GM23338 (cell line): Measurements from ENCODE around the gene AFAP1L2.

Experiments used
- CREB1 ChIP-seq: fragments of 250-450 bp; sonication (Bioruptor Pico); IDR thresholded peaks from 2 replicates; pipeline ENCODE4 v1.5.0; 2020; ENCODE audit warnings: low read depth, mild to moderate bottlenecking, moderate library complexity
- EZH2 ChIP-seq: fragments of 200-600 bp; sonication (generic); IDR thresholded peaks from one replicate; pipeline ENCODE4 v1.8.0; 2017; ENCODE audit warnings: antibody characterized with exemption, mild to moderate bottlenecking, low read depth; ENCODE audit not compliant: unreplicated experiment
- EZH2phosphoT487 ChIP-seq: fragments of 200-600 bp; sonication (generic); IDR thresholded peaks from one replicate; pipeline ENCODE4 v1.8.1; 2018; ENCODE audit warnings: antibody characterized with exemption; ENCODE audit not compliant: unreplicated experiment
- JUNB ChIP-seq: IDR thresholded peaks from one replicate; pipeline ENCODE4 v1.6.1; 2016; ENCODE audit warnings: antibody characterized with exemption; ENCODE audit not compliant: unreplicated experiment
- POLR2AphosphoS5 ChIP-seq: IDR thresholded peaks from 2 replicates; pipeline ENCODE4 v1.6.1; 2016; ENCODE audit warnings: antibody characterized with exemption, low read depth
- STAT1 ChIP-seq: IDR thresholded peaks from one replicate; pipeline ENCODE4 v1.6.1; 2016; ENCODE audit warnings: antibody characterized with exemption; ENCODE audit not compliant: unreplicated experiment
- TF ChIP-seq, protein P1 (sequence below), 2 experiments: fragments of 200-600 bp in 1 of 2; sonication (generic) in 1 of 2; conservative IDR thresholded peaks; 2 replicates each; pipeline versions ENCODE4 v1.5.1 to v1.6.1; 2016 to 2017; ENCODE audit warnings: antibody characterized with exemption in 2 of 2, low read depth in 2 of 2, mild to moderate bottlenecking in 2 of 2, moderate library complexity in 1 of 2

GRCh38 chr10:114346176-114347031, 57.9 kb downstream of the AFAP1L2 start:
- TF ChIP-seq, protein P1, sequence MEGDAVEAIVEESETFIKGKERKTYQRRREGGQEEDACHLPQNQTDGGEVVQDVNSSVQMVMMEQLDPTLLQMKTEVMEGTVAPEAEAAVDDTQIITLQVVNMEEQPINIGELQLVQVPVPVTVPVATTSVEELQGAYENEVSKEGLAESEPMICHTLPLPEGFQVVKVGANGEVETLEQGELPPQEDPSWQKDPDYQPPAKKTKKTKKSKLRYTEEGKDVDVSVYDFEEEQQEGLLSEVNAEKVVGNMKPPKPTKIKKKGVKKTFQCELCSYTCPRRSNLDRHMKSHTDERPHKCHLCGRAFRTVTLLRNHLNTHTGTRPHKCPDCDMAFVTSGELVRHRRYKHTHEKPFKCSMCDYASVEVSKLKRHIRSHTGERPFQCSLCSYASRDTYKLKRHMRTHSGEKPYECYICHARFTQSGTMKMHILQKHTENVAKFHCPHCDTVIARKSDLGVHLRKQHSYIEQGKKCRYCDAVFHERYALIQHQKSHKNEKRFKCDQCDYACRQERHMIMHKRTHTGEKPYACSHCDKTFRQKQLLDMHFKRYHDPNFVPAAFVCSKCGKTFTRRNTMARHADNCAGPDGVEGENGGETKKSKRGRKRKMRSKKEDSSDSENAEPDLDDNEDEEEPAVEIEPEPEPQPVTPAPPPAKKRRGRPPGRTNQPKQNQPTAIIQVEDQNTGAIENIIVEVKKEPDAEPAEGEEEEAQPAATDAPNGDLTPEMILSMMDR (conservative IDR thresholded peaks at IDR 0.05; ENCODE audit: low read depth in 2 of 2): no peak
- TF ChIP-seq CREB1: no peak
- TF ChIP-seq POLR2AphosphoS5: no peak
- no peak for TF ChIP-seq EZH2
- TF ChIP-seq STAT1: no peak
- TF ChIP-seq EZH2phosphoT487: no peak
- TF ChIP-seq JUNB: no peak
